ENCODE data around the gene MAP4K4.
"Not testable (repeated sequence)": the region's sequence is repeated elsewhere in the genome, so short reads cannot be mapped to it uniquely, and the experiment has no call there.

Gene MAP4K4

GRCh38 chr2:101770726-101771125 lies 73.2 kb downstream of the MAP4K4 start:
- DNase-seq, result no peak

- DNase-seq, result no peak
Observed at GRCh38 chr2:101771227-101771902, 73.9 kb downstream of the MAP4K4 start.

- no peak for DNase-seq
Observed at GRCh38 chr2:101771910-101772321, 74.4 kb downstream of the MAP4K4 start.

GRCh38 chr2:101773137-101773536 lies 75.6 kb downstream of the MAP4K4 start:
- DNase-seq, result no peak

GRCh38 chr2:101773961-101774360 lies 76.5 kb downstream of the MAP4K4 start:
- DNase-seq, result not testable (repeated sequence)

- no peak for DNase-seq
Observed at GRCh38 chr2:101775092-101775491, 77.6 kb downstream of the MAP4K4 start.

- DNase-seq, result no peak
Observed at GRCh38 chr2:101775636-101776035, 78.1 kb downstream of the MAP4K4 start.

GRCh38 chr2:101776172-101777043 lies 78.9 kb downstream of the MAP4K4 start:
- DNase-seq, result no peak

GRCh38 chr2:101777337-101777736 lies 79.8 kb downstream of the MAP4K4 start:
- no peak for DNase-seq

- no peak for DNase-seq
Observed at GRCh38 chr2:101778102-101778501, 80.6 kb downstream of the MAP4K4 start.

- no peak for DNase-seq
Observed at GRCh38 chr2:101779190-101779589, 81.7 kb downstream of the MAP4K4 start.

GRCh38 chr2:101779656-101780055 lies 82.1 kb downstream of the MAP4K4 start:
- no peak for DNase-seq

- no peak for DNase-seq
Observed at GRCh38 chr2:101781326-101781725, 83.8 kb downstream of the MAP4K4 start.

GRCh38 chr2:101781791-101782426 lies 84.4 kb downstream of the MAP4K4 start:
- DNase-seq, result no peak

- DNase-seq, result no peak
Observed at GRCh38 chr2:101782427-101782792, 84.9 kb downstream of the MAP4K4 start.

- no peak for DNase-seq
Observed at GRCh38 chr2:101787097-101787496, 89.6 kb downstream of the MAP4K4 start.

- no peak for DNase-seq
Observed at GRCh38 chr2:101788565-101788964, 91.1 kb downstream of the MAP4K4 start.

- no peak for DNase-seq
Observed at GRCh38 chr2:101788995-101789970, 91.8 kb downstream of the MAP4K4 start.

- no peak for DNase-seq
Observed at GRCh38 chr2:101790416-101790815, 92.9 kb downstream of the MAP4K4 start.

- no peak for DNase-seq
Observed at GRCh38 chr2:101790857-101791256, 93.3 kb downstream of the MAP4K4 start.

GRCh38 chr2:101792208-101792607 lies 94.7 kb downstream of the MAP4K4 start:
- no peak for DNase-seq

- DNase-seq, result no peak
Observed at GRCh38 chr2:101793277-101793969, 95.9 kb downstream of the MAP4K4 start.
